Stomach (tissue), 9 donors: ENCODE measurements around the gene EPG5. TPM values are rescaled to one million over a fixed set of nuclear protein-coding genes. Genes with fewer than 3 reads are reported as not detected.

Experiments
- DNase-seq, 2 donors: peaks; one replicate each; pipeline versions ENCODE4 v3.0.0 to v3.0.0-alpha.2; 2013 to 2019
- H3K27ac ChIP-seq, 5 donors: fragments of 200-600 bp in 4 of 5; sonication (generic) in 4 of 5; one replicate each; pipeline ENCODE4 v1.5.1; 2013 to 2019; ENCODE audit warnings: mild to moderate bottlenecking in 1 of 5, moderate library complexity in 1 of 5
- H3K27me3 ChIP-seq, 3 donors: fragments of 200-600 bp; sonication (generic); one replicate each; pipeline ENCODE4 v1.5.1; 2017 to 2019; ENCODE audit warnings: mixed run types in 1 of 3
- H3K36me3 ChIP-seq, 4 donors: fragments of 200-600 bp; sonication (generic); 1 replicate in 3 of 4; 2 replicates in 1 of 4; pipeline ENCODE4 v1.5.1; 2016 to 2019
- H3K4me1 ChIP-seq, 4 donors: fragments of 200-600 bp; sonication (generic); one replicate each; pipeline ENCODE4 v1.5.1; 2016 to 2019
- H3K4me3 ChIP-seq, 4 donors: fragments of 200-600 bp; sonication (generic) in 3 of 4; one replicate each; pipeline ENCODE4 v1.5.1; 2016 to 2019; ENCODE audit warnings: mild to moderate bottlenecking in 1 of 4
- H3K9me3 ChIP-seq, 4 donors: fragments of 200-600 bp; sonication (generic); one replicate each; pipeline ENCODE4 v1.5.1; 2016 to 2019
- CTCF ChIP-seq, 7 experiments: fragments of 450-650 bp in 4 of 7; fragments of 200-600 bp in 3 of 7; sonication (generic) in 3 of 7; IDR thresholded peaks; one replicate each; pipeline ENCODE4 v1.5.1; 2016 to 2019; ENCODE audit warnings: antibody characterized with exemption in 7 of 7, control low read depth in 2 of 7, mild to moderate bottlenecking in 1 of 7
- EP300 ChIP-seq: sonication (generic); formaldehyde crosslinking; IDR thresholded peaks from one replicate; pipeline ENCODE4 v1.6.1; 2017; ENCODE audit warnings: antibody characterized with exemption
- POLR2A ChIP-seq, 4 donors: fragments of 450-650 bp; IDR thresholded peaks; one replicate each; pipeline ENCODE4 v1.6.1; 2016; ENCODE audit warnings: antibody characterized with exemption in 4 of 4, control low read depth in 2 of 4, mild to moderate bottlenecking in 1 of 4, moderate library complexity in 1 of 4
- POLR2AphosphoS5 ChIP-seq, 3 donors: sonication (generic); formaldehyde crosslinking; IDR thresholded peaks; one replicate each; pipeline ENCODE4 v1.6.1; 2016; ENCODE audit warnings: antibody characterized with exemption in 3 of 3
- WGBS, 5 donors: extraction: QIAGEN DNeasy Blood & Tissue Kit in 3 of 5; methylation state at CpG; one replicate each; pipeline versions ENCODE4 v1.1.5 to v1.1.7; 2013 to 2018; 5-methylcytosine and 5-hydroxymethylcytosine counted together
- intact Hi-C: fragments of 100-400 bp; cut with DNase I; formaldehyde crosslinking; loops from one replicate; pipeline ENCODE4 v1.15.1; 2023; ENCODE audit warnings: low total_unique reads
- polyA plus RNA-seq, 3 donors: library from polyadenylated mRNA; stranded (reverse); fragments of 200-250 nt; gene quantifications; one replicate each; pipeline ENCODE4 v1.2.3, GENCODE V29; 2013
- total RNA-seq, 5 donors: library from RNA; depleted of rRNA; stranded (reverse); fragments of >200 nt; gene quantifications; one replicate each; pipeline versions ENCODE4 v1.1.0 to v1.2.3, GENCODE V29; 2014 to 2016
- donor health status: healthy with polysubstance abuse.
- donor health status: Bipolar disorder and iron deficiency.
- donor health status: healthy.

Gene EPG5
- total and polyA plus RNA-seq, 8 donors = 2.0 to 52.9 (median 17.7) TPM

GRCh38 chr18:45926691-45927090 lies 40.4 kb downstream of the EPG5 start:
- WGBS, 5 donors = 97 to 99% (median 98%) methylated on average over 3 of the region's 3 CpGs
- H3K4me3 ChIP-seq = no peak overlapping the region
- H3K27me3 ChIP-seq = no peaks in the 10 kb centered on the region
- no peak for DNase-seq
- intact Hi-C loops = no loop called here
- no peak for TF ChIP-seq CTCF (IDR thresholded peaks at IDR 0.05)
- TF ChIP-seq EP300 = no peak
- TF ChIP-seq POLR2AphosphoS5 (IDR thresholded peaks at IDR 0.05) = no peak
- no peak for TF ChIP-seq POLR2A (IDR thresholded peaks at IDR 0.05)
- H3K27ac ChIP-seq = no peak overlapping the region
- no peaks in the 10 kb centered on the region for H3K9me3 ChIP-seq
- H3K36me3 ChIP-seq = peaks cover 61 to 100% (median 100%) of the 10 kb centered on the region in 4 donors
- H3K4me1 ChIP-seq = no peaks in the 10 kb centered on the region

- Histone ChIP-seq H3K27me3 (no peaks in the 10 kb centered on the region), H3K4me1 (no peaks in the 10 kb centered on the region), H3K27ac (no peak overlapping the region), H3K36me3 (peaks cover 57 to 100% (median 100%) of the 10 kb centered on the region in 4 donors), H3K4me3 (no peak overlapping the region), H3K9me3 (no peaks in the 10 kb centered on the region)
- no peak for DNase-seq
- TF ChIP-seq EP300 (no peak), POLR2A (IDR thresholded peaks at IDR 0.05) (no peak), POLR2AphosphoS5 (IDR thresholded peaks at IDR 0.05) (no peak), CTCF (IDR thresholded peaks at IDR 0.05) (no peak)
- intact Hi-C loops = no loop called here
- 86 to 90% (median 87%) methylated on average over 3 of the region's 3 CpGs for WGBS, 5 donors
Measured at GRCh38 chr18:45926085-45926484, 41.0 kb downstream of the EPG5 start.

- Histone ChIP-seq H3K4me3 (no peak overlapping the region), H3K9me3 (no peaks in the 10 kb centered on the region), H3K4me1 (peaks cover 0 to 12% (median 5%) of the 10 kb centered on the region in 4 donors), H3K36me3 (peaks cover 51 to 92% (median 88%) of the 10 kb centered on the region in 4 donors), H3K27me3 (no peaks in the 10 kb centered on the region), H3K27ac (no peak overlapping the region)
- TF ChIP-seq POLR2AphosphoS5 (IDR thresholded peaks at IDR 0.05) = no peak
- no peak for TF ChIP-seq POLR2A (IDR thresholded peaks at IDR 0.05)
- intact Hi-C loops = no loop called here
- WGBS, 5 donors = 93 to 100% (median 97%) methylated on average over 1 of the region's 1 CpG
- DNase-seq = no peak
Measured at GRCh38 chr18:45923138-45923537, 44.0 kb downstream of the EPG5 start.

- peaks cover 59 to 91% (median 86%) of the 10 kb centered on the region in 4 donors for H3K36me3 ChIP-seq
- 15 to 33% (median 19%) methylated on average over 4 of the region's 4 CpGs for WGBS, 5 donors
- peaks cover 0 to 12% (median 5%) of the 10 kb centered on the region in 4 donors for H3K4me1 ChIP-seq
- H3K9me3 ChIP-seq = no peaks in the 10 kb centered on the region
- peak; percentile 59 to 84 for DNase-seq
- H3K4me3 ChIP-seq = no peak overlapping the region
- intact Hi-C loops = no loop called here
- H3K27ac ChIP-seq = no peak overlapping the region
- TF ChIP-seq POLR2AphosphoS5 (IDR thresholded peaks at IDR 0.05) (no peak), EP300 (no peak), CTCF (IDR thresholded peaks at IDR 0.05) (no peak), POLR2A (IDR thresholded peaks at IDR 0.05) (no peak)
- no peaks in the 10 kb centered on the region for H3K27me3 ChIP-seq
Measured at GRCh38 chr18:45920367-45920766, 46.8 kb downstream of the EPG5 start.

- TF ChIP-seq POLR2AphosphoS5 (IDR thresholded peaks at IDR 0.05) = no peak
- no peak for TF ChIP-seq POLR2A (IDR thresholded peaks at IDR 0.05)
- TF ChIP-seq EP300 = no peak
- TF ChIP-seq CTCF (IDR thresholded peaks at IDR 0.05) = no peak
- H3K4me3 ChIP-seq = no peak overlapping the region
- H3K27ac ChIP-seq = no peak overlapping the region
- intact Hi-C loops = no loop called here
- 89 to 93% (median 90%) methylated on average over 8 of the region's 8 CpGs for WGBS, 5 donors
- H3K27me3 ChIP-seq = no peaks in the 10 kb centered on the region
- DNase-seq = peak in 1 of 2 donors; percentile 11
- peaks cover 0 to 12% (median 5%) of the 10 kb centered on the region in 4 donors for H3K4me1 ChIP-seq
- H3K9me3 ChIP-seq = no peaks in the 10 kb centered on the region
- H3K36me3 ChIP-seq = peaks cover 62 to 91% (median 86%) of the 10 kb centered on the region in 4 donors
Measured at GRCh38 chr18:45916302-45916701, 50.8 kb downstream of the EPG5 start.
